ENCODE measurements around the gene GGT7.

GRCh38 chr20:34883087-34883688 lies 10.5 kb upstream of the GGT7 start:
- TF ChIP-seq CTCF (IDR thresholded peaks at IDR 0.05; ENCODE audit: insufficient read depth, low read length, poor library complexity, severe bottlenecking) (no peak), EZH2phosphoT487 (conservative IDR thresholded peaks at IDR 0.05; ENCODE audit: low read length) (no peak)
